Neural cell (in vitro differentiated cells): Measurements from ENCODE around the gene ADARB2. TPM values are rescaled to one million over a fixed set of nuclear protein-coding genes. Genes with fewer than 3 reads are reported as not detected.

Experiments
- H2AFZ ChIP-seq: fragments of 200-600, 300-800 bp; sonication (generic), shearing (Covaris generic); 2 replicates; pipeline ENCODE4 v1.6.0; 2014; ENCODE audit warnings: low read depth, mild to moderate bottlenecking, antibody characterized with exemption, low read length, moderate library complexity
- H3F3A ChIP-seq: fragments of 200-600 bp; shearing (Covaris generic); 2 replicates; pipeline ENCODE4 v1.6.1; 2016; ENCODE audit warnings: mild to moderate bottlenecking, moderate library complexity, mixed read lengths, antibody characterized with exemption, low read length; ENCODE audit not compliant: insufficient read depth, poor library complexity, severe bottlenecking
- H3K27ac ChIP-seq: fragments of 200-600, 300-800 bp; sonication (generic), shearing (Covaris generic); 2 replicates; pipeline ENCODE4 v1.5.1; 2014; ENCODE audit warnings: mild to moderate bottlenecking, low read length, moderate library complexity
- H3K27me3 ChIP-seq: fragments of 300-800, 200-600 bp; sonication (generic), shearing (Covaris generic); 2 replicates; pipeline ENCODE4 v1.6.0; 2014; ENCODE audit warnings: mild to moderate bottlenecking, low read depth, low read length, moderate library complexity; ENCODE audit not compliant: insufficient read depth
- H3K36me3 ChIP-seq: fragments of 300-800, 200-600 bp; sonication (generic), shearing (Covaris generic); 2 replicates; pipeline ENCODE4 v1.5.1; 2014; ENCODE audit warnings: mild to moderate bottlenecking, antibody characterized with exemption, low read length, moderate library complexity; ENCODE audit not compliant: insufficient read depth
- H3K4me2 ChIP-seq: fragments of 300-800, 200-600 bp; sonication (generic), shearing (Covaris generic); 2 replicates; pipeline ENCODE4 v1.6.0; 2014; ENCODE audit warnings: mild to moderate bottlenecking, low read length
- H3K4me3 ChIP-seq: fragments of 300-800, 200-600 bp; sonication (generic), shearing (Covaris generic); 2 replicates; pipeline ENCODE4 v1.5.1; 2014; ENCODE audit warnings: mild to moderate bottlenecking, low read length, moderate library complexity
- H3K79me2 ChIP-seq: fragments of 200-600 bp; shearing (Covaris generic); replicated peaks from 2 replicates; pipeline ENCODE4 v1.6.0; 2014; ENCODE audit warnings: mild to moderate bottlenecking, low read length, moderate library complexity; ENCODE audit not compliant: insufficient read depth
- H3K9ac ChIP-seq: fragments of 300-800, 200-600 bp; sonication (generic), shearing (Covaris generic); 2 replicates; pipeline ENCODE4 v1.6.1; 2016; ENCODE audit warnings: mild to moderate bottlenecking, low read length, mixed read lengths
- H3K9me2 ChIP-seq: fragments of 200-600 bp; shearing (Covaris generic); 2 replicates; pipeline ENCODE4 v1.6.1; 2016; ENCODE audit warnings: mild to moderate bottlenecking, low read length, mixed read lengths; ENCODE audit not compliant: insufficient read depth
- H3K9me3 ChIP-seq: fragments of 200-600, 300-800 bp; sonication (generic), shearing (Covaris generic); 2 replicates; pipeline ENCODE4 v1.6.1; 2016; ENCODE audit warnings: mild to moderate bottlenecking, mixed run types, low read length, moderate library complexity, mixed read lengths
- H4K20me1 ChIP-seq: fragments of 200-600 bp; shearing (Covaris generic); 2 replicates; pipeline ENCODE4 v1.6.1; 2016; ENCODE audit warnings: mild to moderate bottlenecking, mixed run types; ENCODE audit not compliant: insufficient read depth
- EP300 ChIP-seq: fragments of 450-650 bp; conservative IDR thresholded peaks from 2 replicates; pipeline ENCODE4 v1.6.1; 2014; ENCODE audit warnings: antibody characterized with exemption, mild to moderate bottlenecking, moderate library complexity; ENCODE audit not compliant: poor library complexity, severe bottlenecking
- EZH2 ChIP-seq: fragments of 200-600, 300-800 bp; shearing (Covaris generic), sonication (generic); IDR thresholded peaks from 2 replicates; pipeline ENCODE4 v1.6.1; 2014; ENCODE audit warnings: antibody characterized with exemption, low read length, borderline replicate concordance, mild to moderate bottlenecking; ENCODE audit not compliant: insufficient read depth, poor library complexity, severe bottlenecking
- MXI1 ChIP-seq: fragments of 450-650 bp; conservative IDR thresholded peaks from 2 replicates; pipeline ENCODE4 v1.6.1; 2014; ENCODE audit warnings: antibody characterized with exemption, mild to moderate bottlenecking; ENCODE audit not compliant: poor library complexity, severe bottlenecking
- POLR2AphosphoS5 ChIP-seq: IDR thresholded peaks from 2 replicates; pipeline ENCODE4 v1.6.1; 2012
- RAD21 ChIP-seq: fragments of 450-650 bp; conservative IDR thresholded peaks from 2 replicates; pipeline ENCODE4 v1.6.1; 2014; ENCODE audit warnings: antibody characterized with exemption, mild to moderate bottlenecking, moderate library complexity
- REST ChIP-seq: IDR thresholded peaks from 2 replicates; pipeline ENCODE4 v1.6.1; 2012; ENCODE audit warnings: borderline replicate concordance
- SMC3 ChIP-seq: fragments of 450-650 bp; conservative IDR thresholded peaks from 2 replicates; pipeline ENCODE4 v1.6.1; 2014; ENCODE audit warnings: antibody characterized with exemption, mild to moderate bottlenecking, moderate library complexity; ENCODE audit not compliant: poor library complexity
- TAF1 ChIP-seq: IDR thresholded peaks from 2 replicates; pipeline ENCODE4 v1.6.1; 2012; ENCODE audit warnings: low read depth
- polyA plus RNA-seq: library from polyadenylated mRNA; depleted of rRNA; stranded (reverse); fragments of >200 nt; gene quantifications from 2 replicates; pipeline ENCODE4 v1.2.3, GENCODE V29; 2014
- TF ChIP-seq, protein P1 (sequence below): fragments of 450-650 bp; IDR thresholded peaks from 2 replicates; pipeline ENCODE4 v1.5.1; 2014; ENCODE audit warnings: antibody characterized with exemption, mild to moderate bottlenecking, moderate library complexity; ENCODE audit not compliant: poor library complexity, severe bottlenecking

The ADARB2 gene
- polyA plus RNA-seq, 1 donor from 2014 or later = 3.6 TPM

DNA sequence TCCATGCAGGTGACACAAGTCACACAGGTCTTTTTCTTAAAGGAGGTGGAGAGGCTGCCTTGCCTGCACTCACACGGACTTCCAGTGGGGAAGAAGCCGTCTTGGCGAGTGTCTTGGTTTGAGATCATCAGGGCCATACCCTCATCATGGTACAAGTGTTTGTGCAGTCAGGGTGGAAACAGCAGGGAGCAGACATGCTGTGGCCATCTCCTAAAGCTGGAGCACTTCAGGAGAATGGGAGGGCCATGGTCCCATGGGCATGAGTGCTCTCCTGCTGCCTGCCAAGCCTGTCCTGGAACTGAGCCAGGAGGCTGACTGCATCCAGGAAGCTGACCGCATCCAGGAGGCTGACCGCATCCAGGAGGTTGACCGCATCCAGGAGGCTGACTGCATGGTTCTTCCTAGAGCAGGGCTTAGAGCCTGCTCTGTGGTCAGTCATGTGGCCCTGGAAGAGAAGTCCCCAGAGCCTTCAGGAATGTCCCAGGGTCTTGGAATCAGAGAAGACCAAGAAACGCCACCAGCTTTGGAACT lies 98.4 kb downstream of the ADARB2 start:
- Histone ChIP-seq H3F3A (no peaks in the 10 kb centered on the region), H3K9me3 (no peaks in the 10 kb centered on the region), H3K4me2 (no peak overlapping the region), H3K79me2 (no peaks in the 10 kb centered on the region), H3K9me2 (no peaks in the 10 kb centered on the region), H3K27ac (no peak overlapping the region), H3K36me3 (no peaks in the 10 kb centered on the region), H4K20me1 (no peaks in the 10 kb centered on the region), H3K4me3 (no peak overlapping the region), H3K9ac (no peak overlapping the region), H3K27me3 (no peaks in the 10 kb centered on the region), H2AFZ (no peak overlapping the region)
- TF ChIP-seq POLR2AphosphoS5 (no peak), SMC3 (no peak), REST (no peak), RAD21 (no peak), EZH2 (no peak), EP300 (no peak), TAF1 (no peak), MXI1 (no peak)
- TF ChIP-seq, protein P1, sequence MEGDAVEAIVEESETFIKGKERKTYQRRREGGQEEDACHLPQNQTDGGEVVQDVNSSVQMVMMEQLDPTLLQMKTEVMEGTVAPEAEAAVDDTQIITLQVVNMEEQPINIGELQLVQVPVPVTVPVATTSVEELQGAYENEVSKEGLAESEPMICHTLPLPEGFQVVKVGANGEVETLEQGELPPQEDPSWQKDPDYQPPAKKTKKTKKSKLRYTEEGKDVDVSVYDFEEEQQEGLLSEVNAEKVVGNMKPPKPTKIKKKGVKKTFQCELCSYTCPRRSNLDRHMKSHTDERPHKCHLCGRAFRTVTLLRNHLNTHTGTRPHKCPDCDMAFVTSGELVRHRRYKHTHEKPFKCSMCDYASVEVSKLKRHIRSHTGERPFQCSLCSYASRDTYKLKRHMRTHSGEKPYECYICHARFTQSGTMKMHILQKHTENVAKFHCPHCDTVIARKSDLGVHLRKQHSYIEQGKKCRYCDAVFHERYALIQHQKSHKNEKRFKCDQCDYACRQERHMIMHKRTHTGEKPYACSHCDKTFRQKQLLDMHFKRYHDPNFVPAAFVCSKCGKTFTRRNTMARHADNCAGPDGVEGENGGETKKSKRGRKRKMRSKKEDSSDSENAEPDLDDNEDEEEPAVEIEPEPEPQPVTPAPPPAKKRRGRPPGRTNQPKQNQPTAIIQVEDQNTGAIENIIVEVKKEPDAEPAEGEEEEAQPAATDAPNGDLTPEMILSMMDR = no peak

GRCh38 chr10:1635340-1635739 lies 102.0 kb downstream of the ADARB2 start:
- H3K4me2 ChIP-seq = no peak overlapping the region
- no peaks in the 10 kb centered on the region for H3K36me3 ChIP-seq
- H3K4me3 ChIP-seq = no peak overlapping the region

More at GRCh38 chr10:1635340-1635739, 102.0 kb downstream of the ADARB2 start:
- TF ChIP-seq RAD21 (no peak), REST (no peak)
- TF ChIP-seq, protein P1 = no peak
- Histone ChIP-seq H3K27me3 (no peaks in the 10 kb centered on the region), H4K20me1 (no peaks in the 10 kb centered on the region), H3K79me2 (no peaks in the 10 kb centered on the region), H3F3A (no peaks in the 10 kb centered on the region), H2AFZ (no peak overlapping the region), H3K27ac (no peak overlapping the region), H3K9me3 (no peaks in the 10 kb centered on the region), H3K9ac (no peak overlapping the region), H3K9me2 (no peaks in the 10 kb centered on the region)
